DND-41 (cell line): Measurements from ENCODE around the gene CHCHD3.

ENCODE experiments used
- ATAC-seq: fragments of 200-7000 bp; cut with Tn5 transposase; 3 replicates; pipeline ENCODE4 v1.9.1; 2021; ENCODE audit warnings: low read depth; ENCODE audit not compliant: insufficient read depth
- DNase-seq: peaks from one replicate; pipeline ENCODE4 v3.0.0-alpha.2; 2020
- H2AFZ ChIP-seq: 2 replicates; pipeline ENCODE4 v1.6.0; 2012; ENCODE audit warnings: low read depth, low read length
- H3K27ac ChIP-seq: 2 replicates; pipeline ENCODE4 v1.5.1; 2012; ENCODE audit warnings: low read length, inconsistent platforms
- H3K27me3 ChIP-seq: fragments of 200-600 bp; sonication (generic); 2 replicates; pipeline ENCODE4 v1.6.0; 2012; ENCODE audit warnings: low read length, mild to moderate bottlenecking, inconsistent platforms; ENCODE audit not compliant: insufficient read depth, poor library complexity
- H3K36me3 ChIP-seq: 2 replicates; pipeline ENCODE4 v1.5.1; 2012; ENCODE audit warnings: low read length, inconsistent platforms; ENCODE audit not compliant: insufficient read depth
- H3K4me1 ChIP-seq: 2 replicates; pipeline ENCODE4 v1.5.1; 2012; ENCODE audit warnings: mild to moderate bottlenecking, low read length; ENCODE audit not compliant: insufficient read depth
- H3K4me2 ChIP-seq: 2 replicates; pipeline ENCODE4 v1.6.0; 2012; ENCODE audit warnings: mild to moderate bottlenecking, moderate library complexity, low read length, inconsistent platforms; ENCODE audit not compliant: insufficient read depth
- H3K4me3 ChIP-seq, 2 experiments: fragments of 200-600 bp in 1 of 2; shearing (Covaris generic) in 1 of 2; 2 replicates each; pipeline ENCODE4 v1.5.1; 2012 to 2016; ENCODE audit warnings: inconsistent platforms in 2 of 2, low read length in 2 of 2, mild to moderate bottlenecking in 2 of 2, low read depth in 1 of 2, moderate library complexity in 1 of 2
- H3K79me2 ChIP-seq: 2 replicates; pipeline ENCODE4 v1.6.0; 2012; ENCODE audit warnings: low read length, inconsistent platforms; ENCODE audit not compliant: insufficient read depth
- H3K9ac ChIP-seq: 2 replicates; pipeline ENCODE4 v1.6.0; 2012; ENCODE audit warnings: low read depth, mild to moderate bottlenecking, inconsistent platforms, low read length, moderate library complexity
- H3K9me3 ChIP-seq: 2 replicates; pipeline ENCODE4 v1.5.1; 2012; ENCODE audit warnings: low read length, moderate library complexity, mild to moderate bottlenecking, inconsistent platforms; ENCODE audit not compliant: insufficient read depth, severe bottlenecking
- H4K20me1 ChIP-seq: 2 replicates; pipeline ENCODE4 v1.6.0; 2012; ENCODE audit warnings: low read length; ENCODE audit not compliant: insufficient read depth
- CTCF ChIP-seq: IDR thresholded peaks from 2 replicates; pipeline ENCODE4 v1.5.1; 2012; ENCODE audit warnings: borderline replicate concordance, low read length, moderate library complexity, mild to moderate bottlenecking; ENCODE audit not compliant: poor library complexity, severe bottlenecking; ENCODE audit errors: extremely low read depth
- EZH2 ChIP-seq: IDR thresholded peaks from 3 replicates; pipeline ENCODE4 v1.6.1; 2012; ENCODE audit warnings: borderline replicate concordance, low read depth, mild to moderate bottlenecking, moderate library complexity, low read length, inconsistent platforms; ENCODE audit not compliant: severe bottlenecking

CHCHD3 gene

GRCh38 chr7:132966754-132967469, 115.0 kb downstream of the CHCHD3 start:
- Histone ChIP-seq H3K9ac (no peak overlapping the region), H2AFZ (no peak overlapping the region), H3K27me3 (no peaks in the 10 kb centered on the region), H3K79me2 (peaks cover 29% of the 10 kb centered on the region), H3K4me2 (no peak overlapping the region), H3K4me3 (no peak overlapping the region), H3K9me3 (no peaks in the 10 kb centered on the region), H4K20me1 (peaks cover 6% of the 10 kb centered on the region), H3K27ac (no peak overlapping the region), H3K36me3 (peaks cover 3% of the 10 kb centered on the region; the same call in 1 of the 2 replicates), H3K4me1 (no peaks in the 10 kb centered on the region)
- DNase-seq (no peak), ATAC-seq (no peak)
- TF ChIP-seq EZH2 (no peak), CTCF (no peak)

- Histone ChIP-seq H3K36me3 (no peaks in the 10 kb centered on the region), H3K4me3 (no peak overlapping the region), H3K27me3 (no peaks in the 10 kb centered on the region), H3K79me2 (peaks cover 31% of the 10 kb centered on the region), H3K4me1 (no peaks in the 10 kb centered on the region), H3K9me3 (no peaks in the 10 kb centered on the region), H3K9ac (no peak overlapping the region), H3K27ac (no peak overlapping the region), H4K20me1 (peaks cover 6% of the 10 kb centered on the region), H3K4me2 (no peak overlapping the region), H2AFZ (no peak overlapping the region)
- TF ChIP-seq EZH2 (no peak), CTCF (no peak)
- DNase-seq (no peak), ATAC-seq (no peak)
These were observed 115.9 kb downstream of the CHCHD3 start for GRCh38 chr7:132965951-132966350.

GRCh38 chr7:132964876-132965275, 117.0 kb downstream of the CHCHD3 start:
- H3K36me3 ChIP-seq: no peaks in the 10 kb centered on the region

More at GRCh38 chr7:132964876-132965275, 117.0 kb downstream of the CHCHD3 start:
- Histone ChIP-seq H3K79me2 (peaks cover 31% of the 10 kb centered on the region), H3K4me1 (no peaks in the 10 kb centered on the region), H4K20me1 (peaks cover 6% of the 10 kb centered on the region), H3K9me3 (no peaks in the 10 kb centered on the region), H2AFZ (no peak overlapping the region), H3K27ac (no peak overlapping the region), H3K27me3 (no peaks in the 10 kb centered on the region), H3K4me3 (no peak overlapping the region), H3K4me2 (no peak overlapping the region), H3K9ac (no peak overlapping the region)
- TF ChIP-seq CTCF (no peak), EZH2 (no peak)
- DNase-seq (no peak), ATAC-seq (no peak)
